ENCODE data around the gene CRAT.

Gene CRAT

DNA sequence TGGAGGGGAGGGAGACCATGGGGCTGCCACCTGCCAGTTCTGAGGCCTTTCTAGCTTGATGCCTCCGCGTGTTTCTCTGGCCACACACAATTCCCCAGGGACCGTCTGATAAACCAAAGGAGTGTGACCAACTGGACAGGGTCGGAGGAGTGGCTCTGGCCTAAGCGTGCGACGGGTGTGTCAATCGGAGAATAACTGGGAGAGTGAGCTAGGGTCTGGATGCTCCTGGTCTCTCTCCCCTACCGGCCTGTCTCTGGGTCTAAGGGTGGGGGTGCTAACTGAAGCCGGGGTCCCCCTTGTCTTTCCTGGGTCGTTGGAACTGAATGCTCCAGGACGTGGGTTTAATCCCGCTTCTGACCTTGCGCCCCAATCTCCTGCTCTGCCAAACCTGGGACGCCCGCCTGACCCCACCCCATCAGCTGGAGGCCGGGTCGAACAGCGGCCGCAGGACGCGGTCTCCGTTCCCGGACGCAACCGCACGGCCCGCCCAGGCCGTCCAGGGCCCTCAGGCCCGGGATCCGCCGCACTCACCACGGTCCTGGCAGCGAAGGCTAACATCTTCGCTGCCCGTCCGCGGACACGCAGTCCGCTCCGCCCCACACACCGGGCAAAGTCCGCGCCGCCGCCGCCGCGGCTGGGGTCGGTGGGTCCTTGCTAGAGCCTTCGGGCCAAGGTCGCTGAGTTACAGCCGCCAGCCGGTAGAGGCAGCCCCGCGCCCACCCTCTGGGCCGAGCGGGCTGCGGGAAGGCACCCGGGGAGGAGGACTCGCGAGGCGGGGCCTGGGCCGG is 447 bp downstream of the CRAT start:
- no peaks in the 10 kb centered on the region for H4K20me1 ChIP-seq (ENCODE audit: insufficient read depth, low read length)
- DNase-seq (no peak), ATAC-seq (ENCODE audit: insufficient read depth, low read depth) (no peak)
- no peak overlapping the region for H3K27ac ChIP-seq (ENCODE audit: low read length)
- no peaks in the 10 kb centered on the region; the same call in 1 of the 2 replicates for H3K36me3 ChIP-seq (ENCODE audit: insufficient read depth, low read length)
- H3K4me2 ChIP-seq (ENCODE audit: insufficient read depth, low read length) = peak overlapping the region; percentile 33
- peaks cover 32% of the 10 kb centered on the region for H3K4me1 ChIP-seq (ENCODE audit: insufficient read depth, low read length)
- H3K9ac ChIP-seq (ENCODE audit: low read depth, low read length) = no peak overlapping the region
- no peak overlapping the region for H2AFZ ChIP-seq (ENCODE audit: low read depth, low read length)
- H3K4me3 ChIP-seq (ENCODE audit: low read depth in 1 of 2, low read length in 2 of 2) = no peak overlapping the region
- no peaks in the 10 kb centered on the region for H3K27me3 ChIP-seq (ENCODE audit: insufficient read depth, low read length, poor library complexity)
- no peaks in the 10 kb centered on the region for H3K9me3 ChIP-seq (ENCODE audit: insufficient read depth, low read length, severe bottlenecking)
- TF ChIP-seq EZH2 (IDR thresholded peaks at IDR 0.05; ENCODE audit: borderline replicate concordance, low read depth, low read length, severe bottlenecking) = no peak
- TF ChIP-seq, protein P1, sequence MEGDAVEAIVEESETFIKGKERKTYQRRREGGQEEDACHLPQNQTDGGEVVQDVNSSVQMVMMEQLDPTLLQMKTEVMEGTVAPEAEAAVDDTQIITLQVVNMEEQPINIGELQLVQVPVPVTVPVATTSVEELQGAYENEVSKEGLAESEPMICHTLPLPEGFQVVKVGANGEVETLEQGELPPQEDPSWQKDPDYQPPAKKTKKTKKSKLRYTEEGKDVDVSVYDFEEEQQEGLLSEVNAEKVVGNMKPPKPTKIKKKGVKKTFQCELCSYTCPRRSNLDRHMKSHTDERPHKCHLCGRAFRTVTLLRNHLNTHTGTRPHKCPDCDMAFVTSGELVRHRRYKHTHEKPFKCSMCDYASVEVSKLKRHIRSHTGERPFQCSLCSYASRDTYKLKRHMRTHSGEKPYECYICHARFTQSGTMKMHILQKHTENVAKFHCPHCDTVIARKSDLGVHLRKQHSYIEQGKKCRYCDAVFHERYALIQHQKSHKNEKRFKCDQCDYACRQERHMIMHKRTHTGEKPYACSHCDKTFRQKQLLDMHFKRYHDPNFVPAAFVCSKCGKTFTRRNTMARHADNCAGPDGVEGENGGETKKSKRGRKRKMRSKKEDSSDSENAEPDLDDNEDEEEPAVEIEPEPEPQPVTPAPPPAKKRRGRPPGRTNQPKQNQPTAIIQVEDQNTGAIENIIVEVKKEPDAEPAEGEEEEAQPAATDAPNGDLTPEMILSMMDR (IDR thresholded peaks at IDR 0.05; ENCODE audit: borderline replicate concordance, extremely low read depth, low read length, poor library complexity, severe bottlenecking) = no peak
- peaks cover 43% of the 10 kb centered on the region for H3K79me2 ChIP-seq (ENCODE audit: insufficient read depth, low read length)

DNA sequence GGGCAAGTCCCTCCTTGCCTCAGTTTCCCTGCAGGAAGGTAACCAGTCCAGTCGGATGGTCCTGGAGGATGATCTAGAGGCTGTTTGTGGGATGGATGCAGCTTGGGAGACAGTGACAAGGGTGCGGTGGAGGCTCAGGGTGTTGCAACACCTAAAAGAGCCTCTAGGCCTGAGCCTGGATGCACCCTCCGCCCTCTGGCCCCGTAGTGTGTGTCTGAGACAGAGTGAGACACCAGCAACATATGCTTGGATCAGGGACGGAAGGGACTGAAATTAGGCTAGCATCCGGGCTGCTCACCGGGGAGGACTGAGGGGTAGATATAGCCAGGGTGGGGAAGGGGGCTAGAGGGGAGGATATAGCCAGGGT is 1.1 kb downstream of the CRAT start:
- Histone ChIP-seq H3K79me2 (ENCODE audit: insufficient read depth, low read length) (peaks cover 36% of the 10 kb centered on the region), H3K36me3 (ENCODE audit: insufficient read depth, low read length) (no peaks in the 10 kb centered on the region; the same call in 1 of the 2 replicates), H2AFZ (ENCODE audit: low read depth, low read length) (no peak overlapping the region), H3K4me2 (ENCODE audit: insufficient read depth, low read length) (no peak overlapping the region), H3K27me3 (ENCODE audit: insufficient read depth, low read length, poor library complexity) (no peaks in the 10 kb centered on the region), H3K9ac (ENCODE audit: low read depth, low read length) (no peak overlapping the region), H3K4me1 (ENCODE audit: insufficient read depth, low read length) (peaks cover 32% of the 10 kb centered on the region), H4K20me1 (ENCODE audit: insufficient read depth, low read length) (no peaks in the 10 kb centered on the region), H3K4me3 (ENCODE audit: low read depth in 1 of 2, low read length in 2 of 2) (no peak overlapping the region), H3K9me3 (ENCODE audit: insufficient read depth, low read length, severe bottlenecking) (no peaks in the 10 kb centered on the region), H3K27ac (ENCODE audit: low read length) (no peak overlapping the region)
- TF ChIP-seq EZH2 (IDR thresholded peaks at IDR 0.05; ENCODE audit: borderline replicate concordance, low read depth, low read length, severe bottlenecking) = no peak
- TF ChIP-seq, protein P1 (IDR thresholded peaks at IDR 0.05; ENCODE audit: borderline replicate concordance, extremely low read depth, low read length, poor library complexity, severe bottlenecking) = no peak
- ATAC-seq (ENCODE audit: insufficient read depth, low read depth) (no peak), DNase-seq (peak; percentile 14)

DNA sequence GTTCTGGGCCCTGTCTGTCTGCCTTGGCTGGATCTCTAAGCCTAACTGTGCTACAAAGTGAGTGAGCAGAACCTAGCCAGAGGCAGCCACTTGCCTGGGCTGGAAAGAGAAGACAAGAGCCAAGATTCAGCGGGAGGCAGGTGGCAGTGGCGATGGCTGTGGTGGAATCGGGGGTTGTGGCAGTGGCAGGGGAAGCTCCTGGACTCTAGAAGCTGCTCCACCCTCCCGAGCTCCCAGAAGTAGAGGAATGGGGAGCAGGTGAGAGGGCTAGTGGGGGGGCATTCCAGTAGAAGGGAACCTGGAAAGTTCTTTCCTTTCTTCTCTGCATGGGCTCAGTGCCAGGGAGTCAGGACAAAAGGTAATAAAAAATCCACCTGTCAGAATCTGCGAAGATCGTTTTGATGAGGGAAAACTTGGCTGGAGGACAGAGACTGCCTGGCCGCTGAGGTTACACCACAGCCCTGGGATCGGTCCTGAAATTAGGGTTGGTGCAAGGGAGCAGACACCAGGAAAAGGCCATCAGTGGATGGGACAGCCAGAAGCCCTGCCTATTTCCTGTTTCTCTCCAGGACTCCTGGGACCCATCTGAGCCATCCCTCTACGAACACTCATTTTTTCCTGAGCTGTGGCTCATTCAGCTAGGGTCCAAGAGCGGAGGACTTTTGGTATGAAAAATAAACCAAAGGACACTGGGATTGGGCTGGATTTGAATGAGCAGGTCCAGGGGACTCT is 1.6 kb downstream of the CRAT start:
- Histone ChIP-seq H3K9ac (ENCODE audit: low read depth, low read length) (no peak overlapping the region), H3K79me2 (ENCODE audit: insufficient read depth, low read length) (peaks cover 31% of the 10 kb centered on the region), H3K36me3 (ENCODE audit: insufficient read depth, low read length) (no peaks in the 10 kb centered on the region; the same call in 1 of the 2 replicates), H3K4me3 (ENCODE audit: low read depth in 1 of 2, low read length in 2 of 2) (no peak overlapping the region), H3K9me3 (ENCODE audit: insufficient read depth, low read length, severe bottlenecking) (no peaks in the 10 kb centered on the region), H2AFZ (ENCODE audit: low read depth, low read length) (no peak overlapping the region), H3K4me1 (ENCODE audit: insufficient read depth, low read length) (peaks cover 27% of the 10 kb centered on the region), H3K4me2 (ENCODE audit: insufficient read depth, low read length) (no peak overlapping the region), H3K27me3 (ENCODE audit: insufficient read depth, low read length, poor library complexity) (no peaks in the 10 kb centered on the region), H3K27ac (ENCODE audit: low read length) (no peak overlapping the region), H4K20me1 (ENCODE audit: insufficient read depth, low read length) (no peaks in the 10 kb centered on the region)
- DNase-seq (no peak), ATAC-seq (ENCODE audit: insufficient read depth, low read depth) (no peak)
- TF ChIP-seq, protein P1 (IDR thresholded peaks at IDR 0.05; ENCODE audit: borderline replicate concordance, extremely low read depth, low read length, poor library complexity, severe bottlenecking) = no peak
- TF ChIP-seq EZH2 (IDR thresholded peaks at IDR 0.05; ENCODE audit: borderline replicate concordance, low read depth, low read length, severe bottlenecking) = no peak
